Measurements from ENCODE around the gene ATXN7. TPM values are rescaled to one million over a fixed set of nuclear protein-coding genes. Genes with fewer than 3 reads are reported as not detected.

Gene ATXN7
- total and polyA plus RNA-seq, 2 of the 4 experiments (the other 2 are of a cell fraction) = 8.6 to 13.6 TPM

- no peak overlapping the region for H2AK5ac ChIP-seq (ENCODE audit: low read depth, low read length)
- no peaks in the 10 kb centered on the region for H3K9me3 ChIP-seq (ENCODE audit: control insufficient read depth, insufficient read depth, low read length)
- no peak overlapping the region; the same call in 2 of the 3 replicates for H2BK15ac ChIP-seq (ENCODE audit: low read depth, low read length)
- intact Hi-C loops (cut with micrococcal nuclease) = loop anchor here (5.0 kb wide), 1 partner anchor 116 kb away; the partner anchor contains the start of genes ATXN7 and THOC7
- H3K4me2 ChIP-seq (ENCODE audit: low read depth, low read length) = no peak overlapping the region
- no peak overlapping the region for H3K4ac ChIP-seq (ENCODE audit: low read depth, low read length)
- no peak overlapping the region for H3K56ac ChIP-seq (ENCODE audit: extremely low read depth, insufficient read depth, low read length)
- no peak overlapping the region for H3K27ac ChIP-seq (ENCODE audit: insufficient read depth, low read length)
- no peak overlapping the region for H3K9ac ChIP-seq (ENCODE audit: low read depth, low read length)
- no peak overlapping the region for H2AK9ac ChIP-seq (replicated peaks; ENCODE audit: low read depth, low read length, poor library complexity)
- peak overlapping the region; percentile 35; the same call in 1 of the 2 replicates for H4K5ac ChIP-seq (ENCODE audit: low read depth, low read length)
- no peak overlapping the region for H2BK120ac ChIP-seq (ENCODE audit: low read depth, low read length)
- no peak overlapping the region; the same call in 1 of the 2 replicates for H3K14ac ChIP-seq (replicated peaks; ENCODE audit: low read depth, low read length)
- ATAC-seq (ENCODE audit: low read depth) (no peak), DNase-seq (no peak)
- peaks cover 25% of the 10 kb centered on the region for H3K9me1 ChIP-seq (ENCODE audit: insufficient read depth, low read length)
- TF ChIP-seq MAFK (IDR thresholded peaks at IDR 0.05; ENCODE audit: low read depth, low read length) = no peak
- no peak for TF ChIP-seq RFX5 (IDR thresholded peaks at IDR 0.05; ENCODE audit: low read depth, low read length)
- TF ChIP-seq RAD21 (IDR thresholded peaks at IDR 0.05; ENCODE audit: low read length) = no peak
- no peak for TF ChIP-seq SMC3 (IDR thresholded peaks at IDR 0.05; ENCODE audit: low read depth, low read length)
- no peak for TF ChIP-seq RCOR1 (IDR thresholded peaks at IDR 0.05; ENCODE audit: insufficient replicate concordance, low read length)
- TF ChIP-seq NFE2L2 (IDR thresholded peaks at IDR 0.05; ENCODE audit: low read depth, low read length) = no peak
- no peak for TF ChIP-seq CHD1 (IDR thresholded peaks at IDR 0.05; ENCODE audit: low read depth, low read length)
- TF ChIP-seq BHLHE40 (IDR thresholded peaks at IDR 0.05; ENCODE audit: low read depth, low read length) = no peak
- no peak for TF ChIP-seq POLR2A (IDR thresholded peaks at IDR 0.05; ENCODE audit: low read depth, low read length)
- no peak for TF ChIP-seq USF2 (IDR thresholded peaks at IDR 0.05; ENCODE audit: low read depth, low read length)
- TF ChIP-seq, protein P1, sequence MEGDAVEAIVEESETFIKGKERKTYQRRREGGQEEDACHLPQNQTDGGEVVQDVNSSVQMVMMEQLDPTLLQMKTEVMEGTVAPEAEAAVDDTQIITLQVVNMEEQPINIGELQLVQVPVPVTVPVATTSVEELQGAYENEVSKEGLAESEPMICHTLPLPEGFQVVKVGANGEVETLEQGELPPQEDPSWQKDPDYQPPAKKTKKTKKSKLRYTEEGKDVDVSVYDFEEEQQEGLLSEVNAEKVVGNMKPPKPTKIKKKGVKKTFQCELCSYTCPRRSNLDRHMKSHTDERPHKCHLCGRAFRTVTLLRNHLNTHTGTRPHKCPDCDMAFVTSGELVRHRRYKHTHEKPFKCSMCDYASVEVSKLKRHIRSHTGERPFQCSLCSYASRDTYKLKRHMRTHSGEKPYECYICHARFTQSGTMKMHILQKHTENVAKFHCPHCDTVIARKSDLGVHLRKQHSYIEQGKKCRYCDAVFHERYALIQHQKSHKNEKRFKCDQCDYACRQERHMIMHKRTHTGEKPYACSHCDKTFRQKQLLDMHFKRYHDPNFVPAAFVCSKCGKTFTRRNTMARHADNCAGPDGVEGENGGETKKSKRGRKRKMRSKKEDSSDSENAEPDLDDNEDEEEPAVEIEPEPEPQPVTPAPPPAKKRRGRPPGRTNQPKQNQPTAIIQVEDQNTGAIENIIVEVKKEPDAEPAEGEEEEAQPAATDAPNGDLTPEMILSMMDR (conservative IDR thresholded peaks at IDR 0.05; ENCODE audit: low read depth, low read length) = no peak
- no peak for TF ChIP-seq FOS (IDR thresholded peaks at IDR 0.05; ENCODE audit: low read depth, low read length)
- H3K36me3 ChIP-seq (ENCODE audit: control insufficient read depth, insufficient read depth, low read length) = peaks cover 25% of the 10 kb centered on the region
- H2AFZ ChIP-seq (replicated peaks; ENCODE audit: low read length, poor library complexity) = no peak overlapping the region
- H3K23ac ChIP-seq (ENCODE audit: low read depth, low read length) = peak overlapping the region; percentile 38; the same call in 1 of the 2 replicates
- dilution Hi-C loops (cut with HindIII; ENCODE audit: low sequenced_read_pairs, unreplicated experiment) = no loop called here
- no peak overlapping the region; the same call in 1 of the 2 replicates for H3K18ac ChIP-seq (ENCODE audit: low read depth, low read length)
- peaks cover 69 to 76% of the 10 kb centered on the region in 2 experiments for H3K79me1 ChIP-seq (ENCODE audit: low read depth in 1 of 2, low read length in 2 of 2)
- peaks cover 9% of the 10 kb centered on the region; the same call in 1 of the 2 replicates for H4K20me1 ChIP-seq (ENCODE audit: insufficient read depth, low read length)
- no peak overlapping the region for H4K91ac ChIP-seq (ENCODE audit: insufficient read depth, low read depth, low read length)
- in situ Hi-C loops (cut with MboI; ENCODE audit: low sequenced_read_pairs) = loop anchor here (25.0 kb wide), 1 partner anchor 1366 kb away; no protein-coding TSS in a partner anchor
- no peak overlapping the region for H2BK5ac ChIP-seq (ENCODE audit: low read depth, low read length, poor library complexity, severe bottlenecking)
- H3K4me1 ChIP-seq (ENCODE audit: control insufficient read depth, insufficient read depth, low read length) = peaks cover 16% of the 10 kb centered on the region
- H4K8ac ChIP-seq (ENCODE audit: low read depth in 2 of 2, low read length in 2 of 2) = no peak overlapping the region
- ChIA-PET POLR2A (ENCODE audit: unreplicated experiment) (no interaction called here), CTCF (interaction anchor here (1.2 to 2.5 kb wide), 4 partner anchors 15 to 20 kb away, joined by 4 to 14 read pairs (median 8); no protein-coding TSS in a partner anchor)
- H3K27me3 ChIP-seq (ENCODE audit: control insufficient read depth, insufficient read depth, low read length) = no peaks in the 10 kb centered on the region
- no peak overlapping the region for H2BK20ac ChIP-seq (ENCODE audit: low read depth, low read length)
- no peak overlapping the region for H3K4me3 ChIP-seq (ENCODE audit: insufficient read depth, low read depth, low read length)
- BruUV-seq (replicated peaks) = no TSS peak
- 100% methylated on average over 1 of the region's 4 CpGs; no CpG with 5 or more reads in 1 of the 2 experiments for WGBS, 2 experiments (ENCODE audit: extremely low coverage in 2 of 2, insufficient read length in 1 of 2)
Measured at GRCh38 chr3:63977893-63978292, 114.2 kb downstream of the ATXN7 start.
